Progenitor cell of endocrine pancreas (in vitro differentiated cells): ENCODE measurements around the gene BAHCC1. TPM values are rescaled to one million over a fixed set of nuclear protein-coding genes. Genes with fewer than 3 reads are reported as not detected.

Experiments
- DNase-seq: peaks from one replicate; pipeline ENCODE4 v3.0.0; 2021; ENCODE audit warnings: low spot score; ENCODE audit not compliant: unreplicated experiment
- H3K27ac Mint-ChIP-seq: 2 replicates; pipeline ENCODE4 v1.8.0; 2021; ENCODE audit warnings: mild to moderate bottlenecking, moderate library complexity, mixed read lengths
- H3K27me3 Mint-ChIP-seq: 2 replicates; pipeline ENCODE4 v1.8.0; 2021; ENCODE audit warnings: mixed read lengths
- H3K36me3 Mint-ChIP-seq: 2 replicates; pipeline ENCODE4 v1.8.0; 2022; ENCODE audit warnings: mixed read lengths; ENCODE audit not compliant: insufficient read depth
- H3K4me1 Mint-ChIP-seq: 2 replicates; pipeline ENCODE4 v1.8.0; 2021; ENCODE audit warnings: low read depth, mixed read lengths
- H3K4me3 Mint-ChIP-seq: 2 replicates; pipeline ENCODE4 v1.8.0; 2021; ENCODE audit warnings: low read depth, mild to moderate bottlenecking, moderate library complexity, mixed read lengths
- H3K9me3 Mint-ChIP-seq: 2 replicates; pipeline ENCODE4 v1.8.0; 2021; ENCODE audit warnings: low read depth, mixed read lengths
- long read RNA-seq: library from polyadenylated mRNA; unstranded; transcript quantifications from one replicate; pipeline ENCODE4 v2.0.0, GENCODE V29; 2020
- total RNA-seq: library from RNA; stranded (reverse); gene quantifications from 2 replicates; pipeline ENCODE4 v1.2.1, GENCODE V29; 2021
- TF ChIP-seq, protein P1 (sequence below): fragments of 200-600 bp; sonication (generic); IDR thresholded peaks from one replicate; pipeline ENCODE4 v1.5.0; 2021; ENCODE audit warnings: antibody characterized with exemption, mild to moderate bottlenecking; ENCODE audit not compliant: unreplicated experiment

BAHCC1 gene
- total RNA-seq, result 36.9 and 40.5 TPM in 2 replicates
- long read RNA-seq, partial matches to known transcripts, result 0 of 2 reads
- long read RNA-seq, other reads (novel, unspliced or antisense), result 0 of 2 reads

DNA sequence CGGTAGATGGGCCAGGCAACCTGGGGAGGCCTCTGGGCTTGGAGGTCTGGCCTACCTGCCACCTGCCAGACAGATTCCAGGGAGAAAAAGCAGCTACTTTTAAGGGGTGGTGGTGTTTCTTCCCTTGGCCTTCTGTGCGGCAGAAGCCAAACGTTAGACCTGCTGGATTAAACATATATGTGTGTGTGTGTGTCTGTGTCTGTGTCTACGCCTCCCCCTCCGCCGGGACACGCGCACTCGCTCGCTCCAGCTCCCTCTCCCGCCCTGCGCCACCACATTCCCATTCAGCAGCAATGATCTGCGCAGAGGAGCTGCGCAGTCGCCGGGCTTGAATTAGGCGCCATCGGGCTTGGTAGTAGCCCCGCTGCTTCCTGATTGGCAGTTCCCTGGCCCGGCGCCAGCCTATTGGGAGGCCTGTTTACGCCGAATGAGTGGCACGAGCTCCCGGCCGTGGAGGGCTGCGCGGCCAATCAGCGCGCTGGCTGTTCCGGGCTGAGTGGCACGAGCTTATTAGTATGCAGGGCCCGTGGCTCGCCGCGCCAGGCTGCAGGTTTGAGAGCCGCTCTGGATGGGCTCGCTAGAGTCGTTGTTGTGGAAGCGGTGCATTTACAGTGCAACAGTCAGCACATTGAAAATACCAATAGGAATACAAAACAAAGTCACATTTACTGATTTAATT, at the start of gene BAHCC1:
Gene BAHCC1, plus strand, starts transcription at position 537 of the 679 bp plus-strand sequence. CDS start 4,283 bp downstream, outside the sequence.
- peak within 1 kb of the TSS; percentile 97 for H3K27ac Mint-ChIP-seq
- no peaks in the 10 kb centered on the region for H3K27me3 Mint-ChIP-seq
- peak within 1 kb of the TSS; percentile 78 for H3K4me3 Mint-ChIP-seq
- peaks cover 42% of the 10 kb centered on the region for H3K4me1 Mint-ChIP-seq
- TF ChIP-seq, protein P1, sequence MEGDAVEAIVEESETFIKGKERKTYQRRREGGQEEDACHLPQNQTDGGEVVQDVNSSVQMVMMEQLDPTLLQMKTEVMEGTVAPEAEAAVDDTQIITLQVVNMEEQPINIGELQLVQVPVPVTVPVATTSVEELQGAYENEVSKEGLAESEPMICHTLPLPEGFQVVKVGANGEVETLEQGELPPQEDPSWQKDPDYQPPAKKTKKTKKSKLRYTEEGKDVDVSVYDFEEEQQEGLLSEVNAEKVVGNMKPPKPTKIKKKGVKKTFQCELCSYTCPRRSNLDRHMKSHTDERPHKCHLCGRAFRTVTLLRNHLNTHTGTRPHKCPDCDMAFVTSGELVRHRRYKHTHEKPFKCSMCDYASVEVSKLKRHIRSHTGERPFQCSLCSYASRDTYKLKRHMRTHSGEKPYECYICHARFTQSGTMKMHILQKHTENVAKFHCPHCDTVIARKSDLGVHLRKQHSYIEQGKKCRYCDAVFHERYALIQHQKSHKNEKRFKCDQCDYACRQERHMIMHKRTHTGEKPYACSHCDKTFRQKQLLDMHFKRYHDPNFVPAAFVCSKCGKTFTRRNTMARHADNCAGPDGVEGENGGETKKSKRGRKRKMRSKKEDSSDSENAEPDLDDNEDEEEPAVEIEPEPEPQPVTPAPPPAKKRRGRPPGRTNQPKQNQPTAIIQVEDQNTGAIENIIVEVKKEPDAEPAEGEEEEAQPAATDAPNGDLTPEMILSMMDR, result no peak
- peak; percentile 99 for DNase-seq
- H3K9me3 Mint-ChIP-seq, result no peaks in the 10 kb centered on the region
- H3K36me3 Mint-ChIP-seq, result no peaks in the 10 kb centered on the region

DNA sequence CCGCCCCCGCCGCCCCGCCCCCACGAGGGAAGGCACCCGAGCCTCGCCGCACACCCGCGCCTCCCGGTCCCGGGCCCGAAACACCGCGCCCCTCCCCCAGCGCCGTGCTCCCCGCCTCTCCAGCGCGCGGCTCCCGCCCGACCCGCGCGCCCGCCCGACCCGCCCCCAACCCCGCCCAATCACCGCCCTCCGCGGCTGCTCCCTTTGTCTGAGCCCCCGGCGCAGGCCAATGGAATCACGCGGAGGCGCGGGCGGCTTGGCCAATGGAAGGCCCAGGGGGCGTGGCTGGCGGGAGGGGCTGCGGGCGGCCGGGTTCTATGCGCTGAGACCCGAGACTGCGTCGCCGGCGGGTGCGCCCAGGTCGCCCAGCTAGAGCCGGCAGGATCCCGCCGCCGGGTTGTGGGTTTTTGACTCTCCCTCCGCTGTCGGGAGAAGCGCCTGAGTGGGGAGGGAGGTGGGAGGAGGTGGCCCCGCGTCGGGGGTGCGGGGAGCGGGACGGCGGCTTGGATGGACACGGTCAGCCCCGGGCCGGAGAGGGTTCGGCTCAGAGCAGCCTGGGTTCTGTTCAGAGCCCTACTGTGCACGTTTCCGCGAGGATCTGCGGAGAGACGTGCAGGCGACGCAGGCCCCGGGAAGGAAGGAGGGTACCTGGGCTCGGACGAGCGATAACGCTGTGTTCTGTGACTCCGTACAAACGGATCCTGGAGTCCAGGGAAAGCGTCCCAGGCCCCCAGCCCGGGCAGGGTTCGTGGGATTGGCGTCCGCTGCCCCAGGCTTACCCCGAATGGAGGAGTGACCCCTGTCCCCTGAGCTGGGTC, 49.0 kb upstream of the BAHCC1 start:
- Mint-ChIP-seq H3K4me3 (peak overlapping the region; percentile 76), H3K36me3 (peaks cover 16% of the 10 kb centered on the region), H3K9me3 (peaks cover 3% of the 10 kb centered on the region), H3K27ac (peak overlapping the region; percentile 93), H3K4me1 (peaks cover 15% of the 10 kb centered on the region), H3K27me3 (no peaks in the 10 kb centered on the region)
- TF ChIP-seq, protein P1, result no peak
- DNase-seq, result peak; percentile 99

DNA sequence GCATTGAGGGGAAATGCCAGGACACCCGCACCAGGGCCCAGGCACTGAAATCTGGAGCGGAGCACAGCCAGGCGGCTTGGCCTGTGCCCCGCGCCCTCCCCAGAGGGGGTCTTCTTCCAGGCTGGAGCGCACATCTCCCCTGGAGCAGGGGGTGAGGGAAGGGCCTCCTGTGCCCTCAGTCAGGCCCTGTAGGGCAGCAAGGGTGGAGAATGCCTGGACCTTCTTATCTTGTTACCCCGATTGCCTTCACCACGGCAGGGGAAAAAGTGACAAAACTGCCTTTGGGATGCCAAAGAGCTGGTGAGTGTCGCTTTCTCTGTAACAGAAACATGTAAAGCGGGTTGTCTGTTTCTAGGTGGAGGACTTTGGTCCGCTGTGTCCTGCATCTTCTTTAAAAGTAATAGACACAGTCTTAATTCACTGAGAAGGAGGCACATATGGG, 48.3 kb upstream of the BAHCC1 start:
- H3K27me3 Mint-ChIP-seq, result no peaks in the 10 kb centered on the region
- peak overlapping the region; percentile 29 for H3K27ac Mint-ChIP-seq
- peaks cover 4% of the 10 kb centered on the region for H3K9me3 Mint-ChIP-seq
- no peak for DNase-seq
- TF ChIP-seq, protein P1, result no peak
- H3K4me3 Mint-ChIP-seq, result peak overlapping the region; percentile 76
- H3K4me1 Mint-ChIP-seq, result peaks cover 15% of the 10 kb centered on the region
- H3K36me3 Mint-ChIP-seq, result peaks cover 19% of the 10 kb centered on the region

DNA sequence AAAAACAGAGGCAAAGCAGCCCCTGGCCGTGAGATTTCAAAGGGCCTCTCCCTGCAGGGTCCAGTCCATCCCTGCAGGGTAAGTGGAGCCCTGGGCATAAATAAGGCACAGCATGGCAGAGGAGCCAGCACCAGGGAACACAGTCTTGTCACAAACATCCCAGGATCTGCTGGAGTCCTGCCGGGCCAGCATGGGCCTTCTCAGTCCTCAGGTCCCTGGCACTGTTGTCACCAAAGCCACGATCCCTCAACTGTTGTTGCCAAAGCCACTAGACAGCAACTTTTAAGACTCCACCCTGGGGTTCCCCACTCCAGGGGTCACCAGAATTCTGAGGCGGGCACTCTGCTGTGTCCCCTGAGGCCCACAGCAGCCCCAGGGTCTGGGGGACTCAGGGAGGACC, 47.8 kb upstream of the BAHCC1 start:
- peaks cover 17% of the 10 kb centered on the region for H3K36me3 Mint-ChIP-seq
- DNase-seq, result no peak
- H3K27ac Mint-ChIP-seq, result no peak overlapping the region
- no peaks in the 10 kb centered on the region for H3K27me3 Mint-ChIP-seq
- peaks cover 11% of the 10 kb centered on the region for H3K4me1 Mint-ChIP-seq
- H3K9me3 Mint-ChIP-seq, result peaks cover 4% of the 10 kb centered on the region
- peak overlapping the region; percentile 76 for H3K4me3 Mint-ChIP-seq
- TF ChIP-seq, protein P1, result no peak
